Activated CD4-positive, alpha-beta T cell treated with anti-CD3 and anti-CD28 coated beads, Interleukin-2, Interleukin-4, amounts not matched to agents 100 ng/mL and 50 ng/mL, durations not matched to agents 16 hours and 8 hours (primary cell): ENCODE data around the gene PTF1A.

Source experiments
- DNase-seq: peaks from one replicate; pipeline ENCODE4 v3.0.0-alpha.2; 2020; ENCODE audit warnings: low spot score

Gene PTF1A

GRCh38 chr10:23191764-23192711 is at the start of gene PTF1A:
Gene PTF1A, plus strand, starts transcription at chr10:23192312. Its CDS starts 219 bp downstream, at chr10:23192531.
- no peak for DNase-seq

- DNase-seq = no peak
These were observed 45.9 kb upstream of the PTF1A start for GRCh38 chr10:23146258-23146657.

GRCh38 chr10:23147035-23147434 is 45.1 kb upstream of the PTF1A start:
- DNase-seq = no peak

GRCh38 chr10:23148214-23148613 is 43.9 kb upstream of the PTF1A start:
- no peak for DNase-seq

- no peak for DNase-seq
These were observed 42.0 kb upstream of the PTF1A start for GRCh38 chr10:23150091-23150490.

- no peak for DNase-seq
These were observed 41.5 kb upstream of the PTF1A start for GRCh38 chr10:23150610-23151009.

GRCh38 chr10:23151071-23151470 is 41.0 kb upstream of the PTF1A start:
- DNase-seq = no peak

GRCh38 chr10:23155169-23155568 is 36.9 kb upstream of the PTF1A start:
- no peak for DNase-seq

GRCh38 chr10:23156447-23157150 is 35.5 kb upstream of the PTF1A start:
- DNase-seq = no peak

GRCh38 chr10:23157239-23157681 is 34.9 kb upstream of the PTF1A start:
- no peak for DNase-seq

GRCh38 chr10:23157691-23158369 is 34.3 kb upstream of the PTF1A start:
- peak; percentile 28 for DNase-seq

- DNase-seq = peak; percentile 50
These were observed 33.7 kb upstream of the PTF1A start for GRCh38 chr10:23158370-23158769.

GRCh38 chr10:23171232-23171876 is 20.8 kb upstream of the PTF1A start:
- DNase-seq = no peak

- no peak for DNase-seq
These were observed 19.5 kb upstream of the PTF1A start for GRCh38 chr10:23172429-23173213.

- DNase-seq = no peak
These were observed 18.7 kb upstream of the PTF1A start for GRCh38 chr10:23173214-23174073.

- DNase-seq = no peak
These were observed 17.8 kb upstream of the PTF1A start for GRCh38 chr10:23174074-23174976.

- DNase-seq = no peak
These were observed 17.1 kb upstream of the PTF1A start for GRCh38 chr10:23174977-23175512.

- no peak for DNase-seq
These were observed 5.9 kb upstream of the PTF1A start for GRCh38 chr10:23186178-23186577.

GRCh38 chr10:23186697-23187096 is 5.4 kb upstream of the PTF1A start:
- DNase-seq = no peak
